K562 (cell line): ENCODE results near the gene CYP2D6.
A peak's percentile ranks its signal among the peaks of the same experiment; 100 is the strongest.

ENCODE experiments used
- HDGF ChIP-seq: fragments of 450-650 bp; IDR thresholded peaks from 2 replicates; pipeline ENCODE4 v1.6.1; 2016
- MAFG ChIP-seq: fragments of 450-650 bp; conservative IDR thresholded peaks from 2 replicates; pipeline ENCODE4 v1.6.1; 2016; ENCODE audit warnings: missing genetic modification characterization, missing compliant biosample characterization
- MYNN ChIP-seq, 2 experiments: sonication (generic); formaldehyde crosslinking in 1 of 2; IDR thresholded peaks; 2 replicates each; pipeline versions ENCODE4 v1.5.0 to v1.6.1; 2016 to 2020; ENCODE audit warnings: antibody characterized with exemption in 1 of 2, missing genetic modification reagents in 1 of 2
- POLR2H ChIP-seq: IDR thresholded peaks from 2 replicates; pipeline ENCODE4 v1.6.1; 2016; ENCODE audit warnings: missing genetic modification characterization, low read depth, mild to moderate bottlenecking, control low read depth, missing compliant biosample characterization, moderate library complexity
- RAD21 ChIP-seq, 2 experiments: fragments of 250-450 bp in 1 of 2; fragments of 450-650 bp in 1 of 2; sonication (Bioruptor Pico) in 1 of 2; formaldehyde crosslinking in 1 of 2; IDR thresholded peaks in 1 of 2; conservative IDR thresholded peaks in 1 of 2; 2 replicates each; pipeline versions ENCODE4 v1.4.0 to v1.8.0; 2020 to 2022; ENCODE audit warnings: mild to moderate bottlenecking in 2 of 2, moderate library complexity in 1 of 2
- ZNF311 ChIP-seq: fragments of 250-450 bp; sonication (Bioruptor Pico); IDR thresholded peaks from 2 replicates; pipeline ENCODE4 v1.4.0; 2020; ENCODE audit warnings: mild to moderate bottlenecking, moderate library complexity
- ZNF436 ChIP-seq: fragments of 250-450, 450-650 bp; sonication (Bioruptor Pico); formaldehyde crosslinking; IDR thresholded peaks from 2 replicates; pipeline ENCODE4 v1.7.0; 2020; ENCODE audit warnings: mild to moderate bottlenecking
- TF ChIP-seq, protein P1 (sequence below): sonication (generic); formaldehyde crosslinking; IDR thresholded peaks from 2 replicates; pipeline ENCODE4 v1.4.0; 2020; ENCODE audit warnings: mild to moderate bottlenecking, missing genetic modification reagents

DNA sequence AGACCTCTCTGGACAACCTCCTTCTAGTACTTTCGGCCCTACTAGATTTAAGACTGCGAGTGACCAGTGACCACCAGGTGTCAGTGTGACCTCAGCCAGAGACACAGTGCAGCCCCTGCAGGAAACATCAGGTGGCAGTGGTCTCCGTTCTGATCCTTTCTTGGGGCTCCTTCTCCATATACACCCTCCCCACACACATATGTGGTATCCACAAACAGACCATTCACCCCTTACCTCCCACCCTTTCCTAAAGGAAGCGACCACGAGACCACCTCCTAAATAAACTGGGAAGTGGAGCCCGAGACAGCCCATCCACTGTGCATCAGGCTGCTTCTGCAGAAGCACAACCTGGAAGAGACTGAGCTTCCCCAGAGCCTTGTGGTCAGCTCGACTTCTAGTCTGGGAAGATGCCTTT, 38.5 kb upstream of the CYP2D6 start:
- no peak for TF ChIP-seq POLR2H
- TF ChIP-seq, protein P1, sequence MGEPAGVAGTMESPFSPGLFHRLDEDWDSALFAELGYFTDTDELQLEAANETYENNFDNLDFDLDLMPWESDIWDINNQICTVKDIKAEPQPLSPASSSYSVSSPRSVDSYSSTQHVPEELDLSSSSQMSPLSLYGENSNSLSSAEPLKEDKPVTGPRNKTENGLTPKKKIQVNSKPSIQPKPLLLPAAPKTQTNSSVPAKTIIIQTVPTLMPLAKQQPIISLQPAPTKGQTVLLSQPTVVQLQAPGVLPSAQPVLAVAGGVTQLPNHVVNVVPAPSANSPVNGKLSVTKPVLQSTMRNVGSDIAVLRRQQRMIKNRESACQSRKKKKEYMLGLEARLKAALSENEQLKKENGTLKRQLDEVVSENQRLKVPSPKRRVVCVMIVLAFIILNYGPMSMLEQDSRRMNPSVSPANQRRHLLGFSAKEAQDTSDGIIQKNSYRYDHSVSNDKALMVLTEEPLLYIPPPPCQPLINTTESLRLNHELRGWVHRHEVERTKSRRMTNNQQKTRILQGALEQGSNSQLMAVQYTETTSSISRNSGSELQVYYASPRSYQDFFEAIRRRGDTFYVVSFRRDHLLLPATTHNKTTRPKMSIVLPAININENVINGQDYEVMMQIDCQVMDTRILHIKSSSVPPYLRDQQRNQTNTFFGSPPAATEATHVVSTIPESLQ (CRISPR knock-in tag): no peak
- TF ChIP-seq MAFG (tag): no peak
- TF ChIP-seq MYNN (IDR thresholded peaks at IDR 0.05): no peak
- TF ChIP-seq MYNN (CRISPR knock-in tag; IDR thresholded peaks at IDR 0.05): no peak
- peak; percentile 96 to 98 for TF ChIP-seq RAD21 (CRISPR knock-in tag; conservative IDR thresholded peaks at IDR 0.05 in 1 of 2, IDR thresholded peaks at IDR 0.05 in 1 of 2)
- peak; percentile 72; the same call in 1 of the 2 replicates for TF ChIP-seq HDGF
- TF ChIP-seq ZNF311: no peak
- no peak for TF ChIP-seq ZNF436 (CRISPR knock-in tag)
